Measurements from ENCODE around the gene CEP55.

DNA sequence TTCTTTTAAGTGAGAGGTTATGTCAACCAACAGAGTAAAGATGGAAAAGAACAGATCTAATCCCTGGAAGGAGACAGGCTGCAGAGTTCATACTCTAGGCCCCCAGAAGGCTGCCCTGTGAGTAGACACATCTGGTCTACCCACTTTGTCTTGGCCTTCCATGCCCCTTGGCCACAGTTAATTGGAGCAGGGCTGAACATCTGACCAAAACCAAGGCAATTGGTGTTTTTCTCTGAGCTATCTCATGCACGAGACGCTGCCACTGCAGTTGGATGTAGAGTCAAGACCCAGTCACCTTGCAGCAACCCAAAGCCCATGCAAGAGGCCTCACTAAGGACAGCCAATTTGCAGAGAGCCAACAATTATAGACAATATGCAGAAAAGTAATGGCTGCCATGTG is 23.3 kb upstream of the CEP55 start:
- no peak for TF ChIP-seq CTCF (IDR thresholded peaks at IDR 0.05)
- no peak for TF ChIP-seq POLR2A (IDR thresholded peaks at IDR 0.05)
